DOHH2 (cell line): Measurements from ENCODE around the gene PPARA.

Experiments used
- H3F3A ChIP-seq: fragments of 200-600 bp; sonication (generic), shearing (Covaris generic); 2 replicates; pipeline ENCODE4 v1.6.0; 2016; ENCODE audit warnings: antibody characterized with exemption, mild to moderate bottlenecking; ENCODE audit not compliant: control insufficient read depth, insufficient read depth
- H3K27ac ChIP-seq: fragments of 200-600 bp; sonication (generic); 2 replicates; pipeline ENCODE4 v1.5.1; 2014; ENCODE audit warnings: low read depth, mild to moderate bottlenecking, low read length, moderate library complexity
- H3K27me3 ChIP-seq: fragments of 200-600 bp; sonication (generic); 2 replicates; pipeline ENCODE4 v1.6.1; 2014; ENCODE audit warnings: mild to moderate bottlenecking, low read length, mixed read lengths; ENCODE audit not compliant: control insufficient read depth
- H3K36me3 ChIP-seq: fragments of 200-600 bp; sonication (generic); 2 replicates; pipeline ENCODE4 v1.6.1; 2014; ENCODE audit warnings: mild to moderate bottlenecking, low read length, moderate library complexity, mixed read lengths; ENCODE audit not compliant: control insufficient read depth
- H3K4me1 ChIP-seq: fragments of 200-600 bp; sonication (generic); 2 replicates; pipeline ENCODE4 v1.6.1; 2014; ENCODE audit warnings: mild to moderate bottlenecking, low read length, mixed read lengths; ENCODE audit not compliant: control insufficient read depth
- H3K4me2 ChIP-seq: fragments of 200-600 bp; sonication (generic); 2 replicates; pipeline ENCODE4 v1.6.0; 2014; ENCODE audit warnings: mild to moderate bottlenecking, low read length, moderate library complexity
- H3K4me3 ChIP-seq: fragments of 200-600 bp; sonication (generic); 2 replicates; pipeline ENCODE4 v1.5.1; 2014; ENCODE audit warnings: mild to moderate bottlenecking, low read length, mixed read lengths
- H3K79me2 ChIP-seq: fragments of 200-600 bp; sonication (generic); 2 replicates; pipeline ENCODE4 v1.6.1; 2014; ENCODE audit warnings: mild to moderate bottlenecking, low read length, mixed read lengths; ENCODE audit not compliant: control insufficient read depth
- H3K9me2 ChIP-seq: fragments of 200-600 bp; sonication (generic); replicated peaks from 2 replicates; pipeline ENCODE4 v1.6.1; 2014; ENCODE audit warnings: mild to moderate bottlenecking, low read length, mixed read lengths; ENCODE audit not compliant: control insufficient read depth
- H3K9me3 ChIP-seq: fragments of 200-600 bp; sonication (generic); 2 replicates; pipeline ENCODE4 v1.6.1; 2014; ENCODE audit warnings: antibody characterized with exemption, low read length, mixed read lengths; ENCODE audit not compliant: control insufficient read depth, insufficient read depth
- H4K20me1 ChIP-seq: fragments of 200-600 bp; sonication (generic); 2 replicates; pipeline ENCODE4 v1.6.0; 2014; ENCODE audit warnings: low read depth, mild to moderate bottlenecking, antibody characterized with exemption, low read length, moderate library complexity; ENCODE audit not compliant: control insufficient read depth, insufficient read depth
- EZH2phosphoT487 ChIP-seq: fragments of 200-600 bp; sonication (generic); IDR thresholded peaks from 2 replicates; pipeline ENCODE4 v1.6.1; 2017; ENCODE audit warnings: borderline replicate concordance, mild to moderate bottlenecking, antibody characterized with exemption, low read length, moderate library complexity, mixed read lengths
- TF ChIP-seq, protein P1 (sequence below): fragments of 200-600 bp; sonication (generic); IDR thresholded peaks from one replicate; pipeline ENCODE4 v1.5.1; 2014; ENCODE audit warnings: antibody characterized with exemption, mild to moderate bottlenecking, low read depth, low read length; ENCODE audit not compliant: poor library complexity, severe bottlenecking

Gene PPARA

DNA sequence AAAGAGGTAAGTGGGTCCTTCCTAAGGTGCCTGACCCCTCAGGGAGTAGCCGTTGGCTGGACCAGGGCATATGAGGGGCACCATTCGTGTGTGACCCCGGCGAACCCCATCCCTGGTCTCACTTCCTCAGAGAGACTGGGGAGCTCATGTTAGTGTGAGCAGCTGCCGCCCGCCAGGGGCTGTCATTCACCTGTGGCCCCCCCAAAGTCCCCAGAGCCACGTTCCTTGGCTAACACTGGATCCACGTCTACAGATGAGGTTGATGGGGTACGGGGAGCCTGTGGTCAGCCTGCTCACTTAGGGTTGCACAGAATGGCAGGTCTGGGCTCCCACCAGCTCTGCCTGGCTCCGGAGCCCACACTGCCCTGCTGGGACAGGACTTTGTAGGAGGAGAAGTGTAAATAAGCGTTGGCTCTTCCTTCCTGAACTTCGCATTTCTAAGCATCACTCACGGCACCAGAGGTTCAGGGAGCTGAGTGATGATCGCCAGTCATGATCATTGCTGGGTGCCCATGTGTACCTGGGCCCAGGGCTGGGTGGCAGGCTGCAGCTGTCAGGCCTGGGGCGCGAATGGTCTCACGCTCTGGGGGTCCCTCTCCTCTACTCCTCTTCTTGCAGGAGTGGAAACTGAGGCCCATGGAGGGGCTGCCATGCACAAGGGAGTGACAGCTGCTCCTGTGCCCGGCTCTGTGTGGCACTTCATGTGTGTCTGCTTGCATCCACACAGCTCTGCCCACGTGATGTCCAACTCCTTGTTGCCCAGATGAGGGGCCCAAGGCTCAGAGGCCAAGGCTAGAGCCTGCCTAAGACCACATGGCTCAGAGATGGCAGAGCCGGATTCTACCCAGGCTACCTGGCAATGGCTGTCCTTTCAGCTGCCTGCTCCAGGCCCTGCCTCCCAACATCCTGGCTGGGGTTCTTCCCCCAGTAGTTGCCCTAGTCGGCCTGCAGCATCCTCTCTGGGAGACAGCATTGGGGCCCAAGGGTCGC lies 128.6 kb downstream of the PPARA start:
- H3K4me2 ChIP-seq: no peak overlapping the region

GRCh38 chr22:46280063-46280817 lies 129.9 kb downstream of the PPARA start:
- Histone ChIP-seq H3K27me3 (no peaks in the 10 kb centered on the region), H3K4me3 (no peak overlapping the region), H3K79me2 (no peaks in the 10 kb centered on the region), H4K20me1 (no peaks in the 10 kb centered on the region), H3K4me2 (no peak overlapping the region), H3K27ac (no peak overlapping the region), H3K9me3 (peaks cover 4% of the 10 kb centered on the region; the same call in 1 of the 2 replicates), H3K9me2 (no peaks in the 10 kb centered on the region), H3K36me3 (no peaks in the 10 kb centered on the region), H3K4me1 (peaks cover 7% of the 10 kb centered on the region), H3F3A (no peaks in the 10 kb centered on the region)
- TF ChIP-seq, protein P1, sequence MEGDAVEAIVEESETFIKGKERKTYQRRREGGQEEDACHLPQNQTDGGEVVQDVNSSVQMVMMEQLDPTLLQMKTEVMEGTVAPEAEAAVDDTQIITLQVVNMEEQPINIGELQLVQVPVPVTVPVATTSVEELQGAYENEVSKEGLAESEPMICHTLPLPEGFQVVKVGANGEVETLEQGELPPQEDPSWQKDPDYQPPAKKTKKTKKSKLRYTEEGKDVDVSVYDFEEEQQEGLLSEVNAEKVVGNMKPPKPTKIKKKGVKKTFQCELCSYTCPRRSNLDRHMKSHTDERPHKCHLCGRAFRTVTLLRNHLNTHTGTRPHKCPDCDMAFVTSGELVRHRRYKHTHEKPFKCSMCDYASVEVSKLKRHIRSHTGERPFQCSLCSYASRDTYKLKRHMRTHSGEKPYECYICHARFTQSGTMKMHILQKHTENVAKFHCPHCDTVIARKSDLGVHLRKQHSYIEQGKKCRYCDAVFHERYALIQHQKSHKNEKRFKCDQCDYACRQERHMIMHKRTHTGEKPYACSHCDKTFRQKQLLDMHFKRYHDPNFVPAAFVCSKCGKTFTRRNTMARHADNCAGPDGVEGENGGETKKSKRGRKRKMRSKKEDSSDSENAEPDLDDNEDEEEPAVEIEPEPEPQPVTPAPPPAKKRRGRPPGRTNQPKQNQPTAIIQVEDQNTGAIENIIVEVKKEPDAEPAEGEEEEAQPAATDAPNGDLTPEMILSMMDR: no peak
- no peak for TF ChIP-seq EZH2phosphoT487

More for the DNA sequence above, 128.6 kb downstream of the PPARA start:
- Histone ChIP-seq H3K27me3 (no peaks in the 10 kb centered on the region), H3K9me2 (no peaks in the 10 kb centered on the region), H3K4me3 (no peak overlapping the region), H3K4me1 (peaks cover 7% of the 10 kb centered on the region), H3K27ac (no peak overlapping the region), H3K36me3 (no peaks in the 10 kb centered on the region), H3K79me2 (no peaks in the 10 kb centered on the region), H3K9me3 (peaks cover 6% of the 10 kb centered on the region; the same call in 1 of the 2 replicates), H3F3A (no peaks in the 10 kb centered on the region), H4K20me1 (no peaks in the 10 kb centered on the region)
- TF ChIP-seq, protein P1: no peak
- TF ChIP-seq EZH2phosphoT487: no peak

DNA sequence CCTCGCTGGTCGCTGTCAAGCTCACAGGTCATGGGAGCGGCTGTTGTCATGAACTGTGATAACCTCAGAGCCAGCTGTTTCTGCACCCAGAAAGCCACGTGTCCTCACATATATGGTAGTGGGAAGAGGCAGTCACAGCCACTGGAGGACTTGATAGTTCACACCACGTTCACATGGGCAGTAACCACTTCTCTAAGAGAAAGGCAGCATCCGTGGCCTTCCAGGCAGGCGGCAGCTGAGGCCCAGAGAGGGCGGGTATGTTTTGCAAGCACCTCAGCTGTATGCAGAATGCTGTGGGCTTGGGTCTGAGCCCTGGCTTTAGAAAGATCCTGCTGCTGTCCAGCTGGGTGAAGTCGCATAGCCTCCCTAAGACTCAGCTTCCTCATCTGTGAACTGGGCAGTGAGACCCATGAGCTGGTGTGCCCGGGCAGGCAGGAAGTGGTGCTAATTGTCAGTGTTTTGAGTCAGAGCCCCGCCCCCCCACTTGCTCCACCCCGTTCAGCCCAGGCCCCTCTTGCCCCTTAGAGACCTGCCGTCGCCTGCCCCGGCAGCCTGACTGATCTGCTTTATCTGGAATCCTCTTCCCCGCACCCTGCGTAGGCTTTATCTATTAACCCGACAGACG lies 130.8 kb downstream of the PPARA start:
- no peak overlapping the region for H3K27ac ChIP-seq
- H3F3A ChIP-seq: no peaks in the 10 kb centered on the region
- no peaks in the 10 kb centered on the region for H3K9me3 ChIP-seq
- no peaks in the 10 kb centered on the region for H3K79me2 ChIP-seq
- H3K4me2 ChIP-seq: 0 out of 2 replicates have a peak overlapping the region, but pooled peaks have one; percentile 19
- H3K27me3 ChIP-seq: no peaks in the 10 kb centered on the region
- no peak for TF ChIP-seq EZH2phosphoT487
- TF ChIP-seq, protein P1: no peak
- H4K20me1 ChIP-seq: no peaks in the 10 kb centered on the region
- peaks cover 7% of the 10 kb centered on the region for H3K4me1 ChIP-seq
- H3K9me2 ChIP-seq: no peaks in the 10 kb centered on the region
- H3K36me3 ChIP-seq: no peaks in the 10 kb centered on the region
- no peak overlapping the region for H3K4me3 ChIP-seq
